ENCODE measurements around the gene C10orf105.

DNA sequence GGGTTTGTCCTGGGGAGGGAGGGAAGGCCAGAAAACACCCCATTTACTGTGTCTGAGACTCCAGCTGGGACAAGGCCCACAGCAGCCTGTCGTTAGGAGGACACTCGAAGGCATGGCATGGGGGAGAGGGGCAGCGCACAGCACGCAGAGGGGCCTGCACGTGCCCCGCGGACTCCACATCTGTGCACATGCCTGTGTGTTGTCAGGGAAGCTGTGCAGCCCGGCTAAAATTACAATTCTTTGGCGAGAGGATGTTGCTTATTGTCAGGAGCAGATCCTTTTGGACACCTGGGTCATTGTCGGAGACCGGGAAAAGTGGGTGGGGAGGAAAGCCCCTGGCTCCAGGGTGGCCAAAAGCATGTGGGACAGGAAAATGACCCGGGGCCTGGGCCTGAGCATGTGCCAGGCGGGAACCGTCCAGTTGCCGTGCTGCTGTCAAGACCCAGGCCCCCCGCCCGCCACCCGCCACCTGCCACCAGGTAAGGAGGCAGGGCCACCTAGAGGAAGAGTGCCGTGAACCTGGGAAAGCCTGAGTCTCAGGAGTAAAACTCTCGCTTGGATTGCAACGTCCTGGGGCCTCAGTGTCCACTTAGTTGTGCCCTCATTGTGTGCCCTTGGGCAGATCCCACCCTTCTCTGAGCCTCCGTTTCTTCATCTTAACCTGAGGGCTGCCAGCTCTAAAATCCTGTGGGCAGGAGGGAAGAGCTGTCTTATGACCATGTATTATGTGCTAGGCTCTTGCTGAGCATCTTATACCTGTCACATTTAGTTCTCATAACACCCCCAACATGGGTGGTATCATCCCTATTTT lies 46.5 kb upstream of the C10orf105 start:
- no peak for TF ChIP-seq EZH2phosphoT487 (IDR thresholded peaks at IDR 0.05; ENCODE audit: borderline replicate concordance, low read depth, low read length)
- TF ChIP-seq, protein P1, sequence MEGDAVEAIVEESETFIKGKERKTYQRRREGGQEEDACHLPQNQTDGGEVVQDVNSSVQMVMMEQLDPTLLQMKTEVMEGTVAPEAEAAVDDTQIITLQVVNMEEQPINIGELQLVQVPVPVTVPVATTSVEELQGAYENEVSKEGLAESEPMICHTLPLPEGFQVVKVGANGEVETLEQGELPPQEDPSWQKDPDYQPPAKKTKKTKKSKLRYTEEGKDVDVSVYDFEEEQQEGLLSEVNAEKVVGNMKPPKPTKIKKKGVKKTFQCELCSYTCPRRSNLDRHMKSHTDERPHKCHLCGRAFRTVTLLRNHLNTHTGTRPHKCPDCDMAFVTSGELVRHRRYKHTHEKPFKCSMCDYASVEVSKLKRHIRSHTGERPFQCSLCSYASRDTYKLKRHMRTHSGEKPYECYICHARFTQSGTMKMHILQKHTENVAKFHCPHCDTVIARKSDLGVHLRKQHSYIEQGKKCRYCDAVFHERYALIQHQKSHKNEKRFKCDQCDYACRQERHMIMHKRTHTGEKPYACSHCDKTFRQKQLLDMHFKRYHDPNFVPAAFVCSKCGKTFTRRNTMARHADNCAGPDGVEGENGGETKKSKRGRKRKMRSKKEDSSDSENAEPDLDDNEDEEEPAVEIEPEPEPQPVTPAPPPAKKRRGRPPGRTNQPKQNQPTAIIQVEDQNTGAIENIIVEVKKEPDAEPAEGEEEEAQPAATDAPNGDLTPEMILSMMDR (conservative IDR thresholded peaks at IDR 0.05; ENCODE audit: low read length), result no peak

Data from OCI-LY7 (cell line).